COLO668 (cell line): ENCODE measurements around the gene FRMD3.

Source experiments
- DNase-seq: peaks from one replicate; lab custom pipeline; 2025; ENCODE audit not compliant: unreplicated experiment; lab: John Stamatoyannopoulos, UW

Gene FRMD3

GRCh38 chr9:83440641-83441040, 97.6 kb downstream of the FRMD3 start:
- no peak for DNase-seq

- DNase-seq, result no peak
Measured at GRCh38 chr9:83435301-83435700, 102.9 kb downstream of the FRMD3 start.

- DNase-seq, result no peak
Measured at GRCh38 chr9:83434254-83434653, 103.9 kb downstream of the FRMD3 start.

GRCh38 chr9:83433846-83434245, 104.4 kb downstream of the FRMD3 start:
- no peak for DNase-seq

- DNase-seq, result no peak
Measured at GRCh38 chr9:83432877-83433550, 105.2 kb downstream of the FRMD3 start.

GRCh38 chr9:83432104-83432627, 106.0 kb downstream of the FRMD3 start:
- DNase-seq, result no peak

- DNase-seq, result no peak
Measured at GRCh38 chr9:83431101-83432060, 106.8 kb downstream of the FRMD3 start.

GRCh38 chr9:83430681-83431080, 107.5 kb downstream of the FRMD3 start:
- no peak for DNase-seq

GRCh38 chr9:83429229-83429628, 109.0 kb downstream of the FRMD3 start:
- no peak for DNase-seq

GRCh38 chr9:83425240-83425639, 113.0 kb downstream of the FRMD3 start:
- no peak for DNase-seq

GRCh38 chr9:83424831-83425230, 113.4 kb downstream of the FRMD3 start:
- no peak for DNase-seq

GRCh38 chr9:83423815-83424707, 114.1 kb downstream of the FRMD3 start:
- DNase-seq, result no peak

GRCh38 chr9:83422527-83422926, 115.7 kb downstream of the FRMD3 start:
- no peak for DNase-seq

GRCh38 chr9:83420486-83420885, 117.7 kb downstream of the FRMD3 start:
- no peak for DNase-seq

- no peak for DNase-seq
Measured at GRCh38 chr9:83419961-83420360, 118.2 kb downstream of the FRMD3 start.

- DNase-seq, result no peak
Measured at GRCh38 chr9:83418283-83418682, 119.9 kb downstream of the FRMD3 start.

- DNase-seq, result no peak
Measured at GRCh38 chr9:83413367-83413766, 124.8 kb downstream of the FRMD3 start.

GRCh38 chr9:83410701-83411100, 127.5 kb downstream of the FRMD3 start:
- DNase-seq, result no peak

GRCh38 chr9:83406921-83407320, 131.3 kb downstream of the FRMD3 start:
- no peak for DNase-seq

- no peak for DNase-seq
Measured at GRCh38 chr9:83405759-83406158, 132.4 kb downstream of the FRMD3 start.
